Thymus (tissue), 11 donors: ENCODE results near the gene PHEX. TPM values are rescaled to one million over a fixed set of nuclear protein-coding genes. Genes with fewer than 3 reads are reported as not detected.

Experiments used
- DNase-seq, 9 donors: peaks; one replicate each; pipeline ENCODE4 v3.0.0-alpha.2; 2013; ENCODE audit warnings: low spot score in 9 of 9, low read depth in 6 of 9, missing footprints in 1 of 9
- H3K27ac ChIP-seq, 2 donors: one replicate each; pipeline ENCODE4 v1.5.1; 2013; ENCODE audit warnings: control low read depth in 1 of 2, low read depth in 1 of 2, low read length in 1 of 2, mild to moderate bottlenecking in 1 of 2, moderate library complexity in 1 of 2
- H3K27me3 ChIP-seq, 2 donors: one replicate each; pipeline ENCODE4 v1.5.1; 2013; ENCODE audit warnings: low read length in 1 of 2; ENCODE audit not compliant: control insufficient read depth in 2 of 2, insufficient read depth in 1 of 2
- H3K36me3 ChIP-seq, 2 donors: one replicate each; pipeline ENCODE4 v1.5.1; 2013; ENCODE audit warnings: low read length in 1 of 2, mild to moderate bottlenecking in 1 of 2, moderate library complexity in 1 of 2; ENCODE audit not compliant: control insufficient read depth in 2 of 2, insufficient read depth in 2 of 2
- H3K4me1 ChIP-seq, 2 donors: one replicate each; pipeline ENCODE4 v1.5.1; 2013; ENCODE audit warnings: low read length in 2 of 2; ENCODE audit not compliant: control insufficient read depth in 2 of 2, insufficient read depth in 2 of 2
- H3K4me3 ChIP-seq, 2 donors: one replicate each; pipeline ENCODE4 v1.5.1; 2013; ENCODE audit warnings: low read length in 2 of 2, control low read depth in 1 of 2, mild to moderate bottlenecking in 1 of 2
- H3K9me3 ChIP-seq, 2 donors: one replicate each; pipeline ENCODE4 v1.5.1; 2013; ENCODE audit warnings: low read length in 1 of 2, mild to moderate bottlenecking in 1 of 2; ENCODE audit not compliant: control insufficient read depth in 2 of 2, insufficient read depth in 1 of 2
- WGBS: extraction: QIAGEN DNeasy Blood & Tissue Kit; methylation state at CpG from one replicate; pipeline ENCODE4 v1.1.7; 2013; 5-methylcytosine and 5-hydroxymethylcytosine counted together
- polyA plus RNA-seq: library from polyadenylated mRNA; stranded (reverse); fragments of 200-250 nt; gene quantifications from one replicate; pipeline ENCODE4 v1.2.3, GENCODE V29; 2013
- total RNA-seq: library from RNA; stranded (reverse); fragments of 120-200 nt; gene quantifications from one replicate; pipeline ENCODE4 v1.2.4, GENCODE V29; 2013
- donor health status: healthy.

The PHEX gene
- total and polyA plus RNA-seq, 2 donors = 0.66 TPM

GRCh38 chrX:22105231-22105630, 73.1 kb downstream of the PHEX start:
- H3K4me3 ChIP-seq = no peak overlapping the region
- H3K9me3 ChIP-seq = no peaks in the 10 kb centered on the region
- no peaks in the 10 kb centered on the region for H3K27me3 ChIP-seq
- no peak overlapping the region for H3K27ac ChIP-seq
- no peaks in the 10 kb centered on the region for H3K4me1 ChIP-seq
- 92% methylated on average over 6 of the region's 6 CpGs for WGBS
- no peaks in the 10 kb centered on the region for H3K36me3 ChIP-seq
- no peak for DNase-seq

DNA sequence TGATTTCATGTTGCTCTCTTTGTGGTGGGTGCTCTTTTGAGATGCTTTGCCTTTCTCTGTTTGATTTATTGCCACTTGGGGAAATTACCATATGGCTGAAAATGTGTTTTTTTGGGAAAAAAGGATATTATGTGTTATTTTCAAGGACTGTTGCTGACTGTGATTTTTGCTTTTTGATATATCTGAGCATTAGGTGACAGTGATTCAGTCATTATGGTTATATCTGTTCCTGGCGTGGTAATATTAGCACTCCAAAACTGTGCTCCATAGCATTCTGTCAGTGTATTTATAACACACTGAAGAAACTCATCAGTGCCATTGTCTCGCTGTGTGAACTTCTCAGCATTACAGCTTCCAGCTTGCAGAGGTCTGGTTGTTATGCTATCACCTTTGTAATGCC, 73.8 kb downstream of the PHEX start:
- no peaks in the 10 kb centered on the region for H3K36me3 ChIP-seq
- 93% methylated on average over 2 of the region's 2 CpGs for WGBS
- no peak overlapping the region for H3K27ac ChIP-seq
- H3K27me3 ChIP-seq = no peaks in the 10 kb centered on the region
- DNase-seq = no peak
- no peaks in the 10 kb centered on the region for H3K4me1 ChIP-seq
- no peaks in the 10 kb centered on the region for H3K9me3 ChIP-seq
- no peak overlapping the region for H3K4me3 ChIP-seq

GRCh38 chrX:22109442-22109841, 77.3 kb downstream of the PHEX start:
- Histone ChIP-seq H3K4me1 (no peaks in the 10 kb centered on the region), H3K4me3 (no peak overlapping the region), H3K36me3 (no peaks in the 10 kb centered on the region), H3K9me3 (no peaks in the 10 kb centered on the region), H3K27ac (no peak overlapping the region), H3K27me3 (no peaks in the 10 kb centered on the region)
- 96% methylated on average over 1 of the region's 1 CpG for WGBS
- DNase-seq = no peak

DNA sequence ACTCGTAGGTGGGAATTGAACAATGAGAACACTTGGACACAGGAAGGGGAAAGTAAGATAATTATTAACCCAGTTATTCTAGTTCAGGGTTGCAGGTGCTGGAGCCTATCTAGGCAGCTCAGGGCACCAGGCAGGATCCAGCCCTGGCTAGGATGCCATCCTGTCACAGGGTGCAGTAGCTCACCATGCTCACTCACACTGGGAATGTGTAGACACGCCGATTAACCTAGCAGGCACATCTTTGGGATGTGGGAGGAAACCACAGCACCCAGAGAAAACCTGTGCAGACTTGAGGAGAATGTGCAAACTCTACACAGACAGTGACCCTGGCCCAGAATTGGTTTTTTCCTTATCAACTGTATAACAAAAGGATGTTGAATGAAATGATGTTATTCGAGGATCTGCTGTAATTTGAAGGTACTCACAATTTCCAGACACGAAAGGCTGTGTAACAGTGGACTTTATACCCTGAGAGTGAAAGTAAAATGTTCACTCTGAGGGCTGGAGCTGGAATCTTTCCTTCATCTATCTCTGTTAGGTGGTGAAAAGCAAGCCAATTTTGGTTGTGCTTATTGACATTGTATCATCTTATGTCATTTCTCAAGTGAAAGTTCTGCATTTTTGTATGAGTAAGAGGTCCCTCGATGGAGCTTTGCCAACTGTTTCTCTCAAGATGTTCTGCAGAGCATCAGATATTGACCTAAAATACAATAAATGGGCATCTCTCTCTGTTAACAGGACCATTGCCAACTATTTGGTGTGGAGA, 78.8 kb downstream of the PHEX start:
- H3K27me3 ChIP-seq = no peaks in the 10 kb centered on the region
- 85% methylated on average over 6 of the region's 6 CpGs for WGBS
- H3K9me3 ChIP-seq = no peaks in the 10 kb centered on the region
- H3K4me3 ChIP-seq = no peak overlapping the region
- DNase-seq = no peak
- no peaks in the 10 kb centered on the region for H3K4me1 ChIP-seq
- H3K36me3 ChIP-seq = no peaks in the 10 kb centered on the region
- no peak overlapping the region for H3K27ac ChIP-seq

DNA sequence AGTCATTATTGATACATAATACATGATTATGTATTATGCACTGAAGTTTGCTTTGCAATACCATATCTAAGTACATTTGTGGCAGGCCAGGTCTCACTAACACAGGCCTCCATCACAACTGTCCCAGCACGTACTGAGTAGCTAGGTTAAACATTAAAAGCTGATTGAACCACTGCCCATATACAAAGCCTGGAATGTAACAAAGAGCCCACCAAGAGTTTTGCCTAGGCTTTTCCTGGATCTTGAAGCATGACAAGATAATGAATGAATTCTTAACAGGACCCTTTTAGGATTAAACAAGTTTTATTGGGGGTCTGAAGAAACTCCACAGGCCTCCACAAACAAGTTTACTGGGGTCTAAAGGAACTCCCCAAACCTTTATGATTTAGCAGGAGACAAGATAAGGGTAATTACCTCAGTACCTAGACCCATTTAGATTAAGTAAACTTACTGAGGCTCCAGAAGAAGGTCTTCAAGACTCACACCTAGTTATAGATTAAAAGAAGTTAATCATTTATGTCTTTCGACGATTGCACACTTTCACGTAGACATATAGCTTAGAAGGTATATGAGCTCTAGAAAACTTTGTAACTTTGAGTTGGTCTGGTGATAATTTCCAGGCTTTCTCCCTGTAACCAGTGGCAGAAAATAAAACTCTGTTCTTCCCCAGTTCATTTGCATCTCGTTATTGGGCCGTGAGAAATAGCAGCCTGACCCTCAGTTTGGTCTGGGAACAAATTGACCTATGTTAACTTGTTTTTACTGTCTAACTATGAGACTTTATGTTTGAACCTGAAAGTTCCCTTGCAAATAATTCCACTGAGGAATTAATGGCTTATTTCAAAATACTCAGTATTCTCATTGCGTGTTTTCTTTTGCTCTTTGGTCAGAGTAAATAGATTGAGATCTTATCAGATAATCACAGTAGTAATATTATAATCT, 84.8 kb downstream of the PHEX start:
- Histone ChIP-seq H3K4me1 (no peaks in the 10 kb centered on the region), H3K4me3 (no peak overlapping the region), H3K9me3 (no peaks in the 10 kb centered on the region), H3K27ac (no peak overlapping the region), H3K36me3 (no peaks in the 10 kb centered on the region), H3K27me3 (no peaks in the 10 kb centered on the region)
- no peak for DNase-seq
- WGBS = 93% methylated on average over 7 of the region's 7 CpGs

- Histone ChIP-seq H3K27ac (no peak overlapping the region), H3K4me1 (no peaks in the 10 kb centered on the region), H3K4me3 (no peak overlapping the region), H3K27me3 (no peaks in the 10 kb centered on the region), H3K36me3 (no peaks in the 10 kb centered on the region), H3K9me3 (no peaks in the 10 kb centered on the region)
- WGBS = 84% methylated on average over 2 of the region's 2 CpGs
- DNase-seq = no peak
Measured at GRCh38 chrX:22117633-22118032, 85.5 kb downstream of the PHEX start.

- H3K9me3 ChIP-seq = no peaks in the 10 kb centered on the region
- DNase-seq = no peak
- H3K4me3 ChIP-seq = no peak overlapping the region
- H3K27me3 ChIP-seq = no peaks in the 10 kb centered on the region
- H3K27ac ChIP-seq = no peak overlapping the region
- 89% methylated on average over 10 of the region's 10 CpGs for WGBS
- H3K4me1 ChIP-seq = no peaks in the 10 kb centered on the region
- H3K36me3 ChIP-seq = no peaks in the 10 kb centered on the region
Measured at GRCh38 chrX:22118161-22118830, 86.2 kb downstream of the PHEX start.

GRCh38 chrX:22121161-22121560, 89.0 kb downstream of the PHEX start:
- DNase-seq = no peak
- no peaks in the 10 kb centered on the region for H3K9me3 ChIP-seq
- H3K36me3 ChIP-seq = no peaks in the 10 kb centered on the region
- WGBS = 93% methylated on average over 3 of the region's 3 CpGs
- no peak overlapping the region for H3K27ac ChIP-seq
- H3K27me3 ChIP-seq = no peaks in the 10 kb centered on the region
- no peak overlapping the region for H3K4me3 ChIP-seq
- H3K4me1 ChIP-seq = no peaks in the 10 kb centered on the region

DNA sequence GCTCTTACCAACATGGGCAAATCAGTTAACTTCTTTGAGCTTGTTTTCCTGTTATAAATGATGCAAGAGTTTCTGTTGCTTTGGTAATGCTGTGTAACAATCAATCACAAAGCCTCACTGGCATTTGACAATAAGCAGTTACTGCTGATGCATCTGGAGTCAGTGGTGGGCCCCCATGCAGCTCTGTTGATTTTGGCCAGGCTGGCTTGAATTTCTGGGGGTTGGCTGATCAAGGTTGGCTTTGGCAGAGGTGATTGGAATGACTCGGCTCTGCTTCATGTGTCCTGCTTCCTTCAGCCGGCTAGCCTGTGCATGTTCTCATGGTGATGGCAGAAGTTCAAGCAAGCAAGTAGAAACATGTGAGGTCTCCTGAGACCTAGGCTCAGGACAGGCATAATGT, 90.4 kb downstream of the PHEX start:
- Histone ChIP-seq H3K4me3 (no peak overlapping the region), H3K27ac (no peak overlapping the region), H3K36me3 (no peaks in the 10 kb centered on the region), H3K9me3 (no peaks in the 10 kb centered on the region), H3K4me1 (no peaks in the 10 kb centered on the region), H3K27me3 (no peaks in the 10 kb centered on the region)
- 91% methylated on average over 2 of the region's 2 CpGs for WGBS
- peak in 1 of 9 donors; percentile 9 for DNase-seq
